T-cell (primary cell): ENCODE measurements around the gene MAMDC4. TPM values are rescaled to one million over a fixed set of nuclear protein-coding genes. Genes with fewer than 3 reads are reported as not detected.

ENCODE experiments used
- ATAC-seq, 4 experiments: fragments of 200-7000 bp in 3 of 4; fragments of 150-1000 bp in 1 of 4; cut with Tn5 transposase; replicated peaks in 1 of 4; 1 replicate in 3 of 4; 2 replicates in 1 of 4; pipeline ENCODE4 v1.10.0; 2021; ENCODE audit warnings: moderate library complexity in 3 of 4, mild to moderate bottlenecking in 2 of 4, moderate number of reproducible peaks in 1 of 4
- CTCF ChIA-PET, 2 donors: fragments of 300-600 bp; sonication (Branson Sonifier 250); formaldehyde crosslinking; loops; one replicate each; lab custom pipeline; 2022; ENCODE audit warnings: antibody characterized with exemption in 2 of 2; lab: Charles Lee
- POLR2A ChIA-PET, 2 donors: fragments of 300-600 bp; sonication (Branson Sonifier 250); formaldehyde crosslinking; loops; one replicate each; lab custom pipeline; 2022; ENCODE audit warnings: antibody characterized with exemption in 2 of 2; lab: Charles Lee
- DNase-seq, 35 experiments: peaks; one replicate each; pipeline versions ENCODE4 v3.0.0 to v3.0.0-alpha.2; 2013 to 2023
- H3K27ac ChIP-seq: one replicate; pipeline ENCODE4 v1.5.1; 2013; ENCODE audit warnings: low read length
- H3K27me3 ChIP-seq, 2 experiments: replicated peaks in 1 of 2; 1 replicate in 1 of 2; 2 replicates in 1 of 2; pipeline versions ENCODE4 v1.6.1 to v1.7.0; 2013; ENCODE audit warnings: low read length in 1 of 2, mixed read lengths in 1 of 2; ENCODE audit not compliant: control insufficient read depth in 2 of 2, insufficient read depth in 2 of 2; ENCODE audit errors: extremely low read depth in 1 of 2
- H3K36me3 ChIP-seq, 2 donors: 1 replicate in 1 of 2; 2 replicates in 1 of 2; pipeline versions ENCODE4 v1.6.1 to v1.7.0; 2013; ENCODE audit warnings: low read length in 1 of 2; ENCODE audit not compliant: control insufficient read depth in 2 of 2, insufficient read depth in 1 of 2; ENCODE audit errors: extremely low read depth in 1 of 2
- H3K4me1 ChIP-seq, 2 experiments: 1 replicate in 1 of 2; 2 replicates in 1 of 2; pipeline versions ENCODE4 v1.6.1 to v1.7.0; 2013; ENCODE audit warnings: low read length in 2 of 2, mixed read lengths in 1 of 2; ENCODE audit not compliant: insufficient read depth in 2 of 2, control insufficient read depth in 1 of 2; ENCODE audit errors: extremely low read depth in 1 of 2
- H3K4me3 ChIP-seq, 2 donors: 1 replicate in 1 of 2; 2 replicates in 1 of 2; pipeline versions ENCODE4 v1.5.1 to v1.7.0; 2013; ENCODE audit warnings: mild to moderate bottlenecking in 2 of 2, low read length in 1 of 2, moderate library complexity in 1 of 2; ENCODE audit not compliant: control insufficient read depth in 1 of 2; ENCODE audit errors: extremely low read depth in 1 of 2
- H3K9me3 ChIP-seq: 2 replicates; pipeline ENCODE4 v1.7.0; 2013
- H3K27ac Mint-ChIP-seq, 2 donors: one replicate each; pipeline ENCODE4 v1.8.0; 2020 to 2021; ENCODE audit warnings: mild to moderate bottlenecking in 2 of 2, mixed read lengths in 2 of 2
- H3K27me3 Mint-ChIP-seq, 2 donors: one replicate each; pipeline ENCODE4 v1.8.0; 2021 to 2022; ENCODE audit warnings: mixed read lengths in 2 of 2
- H3K36me3 Mint-ChIP-seq: one replicate; pipeline ENCODE4 v1.8.0; 2021; ENCODE audit warnings: mixed read lengths
- H3K4me1 Mint-ChIP-seq, 3 donors: one replicate each; pipeline ENCODE4 v1.8.0; 2020 to 2022; ENCODE audit warnings: mixed read lengths in 3 of 3, mild to moderate bottlenecking in 1 of 3
- H3K4me3 Mint-ChIP-seq, 3 donors: one replicate each; pipeline ENCODE4 v1.8.0; 2020 to 2022; ENCODE audit warnings: mild to moderate bottlenecking in 3 of 3, mixed read lengths in 3 of 3, moderate library complexity in 3 of 3
- H3K9me3 Mint-ChIP-seq, 3 donors: one replicate each; pipeline ENCODE4 v1.8.0; 2020 to 2022; ENCODE audit warnings: mixed read lengths in 3 of 3
- WGBS: methylation state at CpG from one replicate; pipeline ENCODE4 v1.1.5; 2013; ENCODE audit warnings: missing lambda C conversion rate; ENCODE audit not compliant: insufficient coverage; 5-methylcytosine and 5-hydroxymethylcytosine counted together
- total RNA-seq, 35 experiments: library from RNA in 6 of 35; stranded (reverse) in 6 of 35; fragments of 120-200 nt in 1 of 35; gene quantifications; one replicate each; pipeline versions ENCODE4 v1.2.1 to v1.2.4 and lab custom pipeline; 2013 to 2026

Gene MAMDC4
- total RNA-seq, 5 donors from 2014 or later (not counting 1 experiment from before 2014, with no cell fraction given) = 3.0 to 10.7 (median 7.1) TPM

GRCh38 chr9:136858452-136858843 is 6.3 kb downstream of the MAMDC4 start:
- H3K4me3 ChIP-seq = no peak overlapping the region
- ChIA-PET POLR2A (no interaction called here), CTCF (no interaction called here)
- Mint-ChIP-seq H3K4me3 (no peak overlapping the region), H3K27ac (no peak overlapping the region), H3K4me1 (peaks cover 0 to 2% (median 0%) of the 10 kb centered on the region in 3 donors), H3K9me3 (no peaks in the 10 kb centered on the region), H3K36me3 (peaks cover 3% of the 10 kb centered on the region), H3K27me3 (no peaks in the 10 kb centered on the region)
- H3K27ac ChIP-seq = no peak overlapping the region
- 92% methylated on average over 10 of the region's 15 CpGs for WGBS
- H3K27me3 ChIP-seq = no peaks in the 10 kb centered on the region
- DNase-seq (peak in 1 of 35 experiments; percentile 23), ATAC-seq (no peak)
- no peaks in the 10 kb centered on the region for H3K9me3 ChIP-seq
- peaks cover 20 to 26% of the 10 kb centered on the region in 2 donors for H3K36me3 ChIP-seq
- peaks cover 0 to 2% of the 10 kb centered on the region in 2 experiments for H3K4me1 ChIP-seq

GRCh38 chr9:136858844-136859757 is 7.0 kb downstream of the MAMDC4 start:
- Histone ChIP-seq H3K27ac (no peak overlapping the region), H3K36me3 (peaks cover 20 to 30% of the 10 kb centered on the region in 2 donors), H3K4me3 (no peak overlapping the region), H3K4me1 (peaks cover 0 to 7% of the 10 kb centered on the region in 2 experiments), H3K9me3 (no peaks in the 10 kb centered on the region), H3K27me3 (no peaks in the 10 kb centered on the region)
- Mint-ChIP-seq H3K4me1 (peaks cover 4 to 7% (median 4%) of the 10 kb centered on the region in 3 donors), H3K4me3 (no peak overlapping the region), H3K27me3 (no peaks in the 10 kb centered on the region), H3K27ac (no peak overlapping the region), H3K36me3 (peaks cover 6% of the 10 kb centered on the region), H3K9me3 (no peaks in the 10 kb centered on the region)
- CTCF ChIA-PET = no interaction called here
- POLR2A ChIA-PET = no interaction called here
- ATAC-seq (no peak), DNase-seq (no peak)
- 90% methylated on average over 20 of the region's 20 CpGs for WGBS

DNA sequence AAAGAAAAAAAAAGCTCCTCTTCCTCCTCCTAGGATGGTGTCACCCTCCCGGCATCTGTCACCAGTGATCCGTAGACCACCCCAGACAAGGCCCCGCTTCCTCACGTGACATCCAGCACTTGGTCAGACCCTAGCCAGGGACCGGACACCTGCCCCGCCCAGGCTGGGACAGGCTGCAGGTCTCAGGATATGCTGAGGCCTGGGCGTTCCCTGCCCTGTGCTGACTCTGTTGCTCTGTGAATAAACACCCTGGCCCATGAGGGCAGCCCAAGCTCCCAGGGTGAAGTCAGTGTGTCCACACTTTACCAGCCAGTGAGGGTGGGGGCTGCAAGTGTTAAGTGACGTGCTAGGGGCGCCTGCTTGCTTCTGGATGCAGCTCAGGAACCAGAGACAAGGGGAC is 8.4 kb downstream of the MAMDC4 start:
- peaks cover 13 to 19% (median 15%) of the 10 kb centered on the region in 3 donors for H3K4me1 Mint-ChIP-seq
- H3K9me3 Mint-ChIP-seq = no peaks in the 10 kb centered on the region
- DNase-seq (no peak), ATAC-seq (no peak)
- Histone ChIP-seq H3K27ac (no peak overlapping the region), H3K36me3 (peaks cover 20 to 30% of the 10 kb centered on the region in 2 donors), H3K4me1 (peaks cover 4 to 20% of the 10 kb centered on the region in 2 experiments), H3K27me3 (no peaks in the 10 kb centered on the region), H3K9me3 (no peaks in the 10 kb centered on the region), H3K4me3 (no peak overlapping the region)
- no peak overlapping the region for H3K4me3 Mint-ChIP-seq
- no peaks in the 10 kb centered on the region for H3K27me3 Mint-ChIP-seq
- ChIA-PET CTCF (no interaction called here), POLR2A (no interaction called here)
- no peak overlapping the region for H3K27ac Mint-ChIP-seq
- peaks cover 6% of the 10 kb centered on the region for H3K36me3 Mint-ChIP-seq
- WGBS = 93% methylated on average over 4 of the region's 9 CpGs

- peaks cover 20 to 30% of the 10 kb centered on the region in 2 donors for H3K36me3 ChIP-seq
- H3K27ac Mint-ChIP-seq = no peak overlapping the region
- H3K27ac ChIP-seq = no peak overlapping the region
- no peaks in the 10 kb centered on the region for H3K27me3 ChIP-seq
- no peak overlapping the region for H3K4me3 Mint-ChIP-seq
- ChIA-PET CTCF (no interaction called here), POLR2A (no interaction called here)
- peaks cover 6% of the 10 kb centered on the region for H3K36me3 Mint-ChIP-seq
- DNase-seq (no peak), ATAC-seq (no peak)
- H3K4me1 Mint-ChIP-seq = peaks cover 14 to 20% (median 15%) of the 10 kb centered on the region in 3 donors
- 95% methylated on average over 21 of the region's 22 CpGs for WGBS
- H3K4me3 ChIP-seq = no peak overlapping the region
- H3K9me3 Mint-ChIP-seq = no peaks in the 10 kb centered on the region
- peaks cover 4 to 22% of the 10 kb centered on the region in 2 experiments for H3K4me1 ChIP-seq
- no peaks in the 10 kb centered on the region for H3K9me3 ChIP-seq
- H3K27me3 Mint-ChIP-seq = no peaks in the 10 kb centered on the region
Measured at GRCh38 chr9:136860933-136861873, 9.1 kb downstream of the MAMDC4 start.

DNA sequence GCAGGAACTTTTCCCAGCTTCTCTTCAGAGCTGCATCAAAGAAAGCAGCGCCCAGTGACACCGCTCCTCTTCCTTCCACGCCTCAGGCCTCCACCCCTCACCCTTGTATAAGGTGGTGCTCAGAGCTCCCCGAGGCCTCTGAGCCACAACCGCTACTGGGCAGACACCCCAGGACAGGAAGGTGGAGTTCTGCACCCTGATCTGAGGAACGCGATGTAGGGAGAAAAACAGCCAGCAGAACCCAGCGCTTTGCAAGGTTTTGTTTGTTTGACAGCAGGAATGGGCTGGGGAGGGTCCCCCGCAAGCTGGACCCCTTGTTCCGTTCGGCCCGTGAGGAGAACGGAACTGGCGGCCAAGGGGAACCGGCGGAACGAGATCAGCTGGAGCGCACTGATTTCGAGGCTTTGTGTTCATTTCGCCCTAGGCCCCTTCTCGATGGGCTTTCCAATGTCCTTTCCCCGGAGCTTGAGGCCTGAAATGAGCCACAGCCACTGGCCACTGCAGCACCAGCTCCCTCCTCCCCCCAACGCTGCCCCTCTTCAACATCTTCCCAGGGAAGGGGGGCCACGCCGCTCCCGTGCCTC is 9.8 kb downstream of the MAMDC4 start:
- Mint-ChIP-seq H3K27me3 (no peaks in the 10 kb centered on the region), H3K27ac (no peak overlapping the region), H3K4me3 (no peak overlapping the region), H3K9me3 (no peaks in the 10 kb centered on the region), H3K4me1 (peaks cover 14 to 20% (median 15%) of the 10 kb centered on the region in 3 donors), H3K36me3 (peaks cover 6% of the 10 kb centered on the region)
- Histone ChIP-seq H3K27me3 (no peaks in the 10 kb centered on the region), H3K4me1 (peaks cover 4 to 26% of the 10 kb centered on the region in 2 experiments), H3K9me3 (no peaks in the 10 kb centered on the region), H3K4me3 (no peak overlapping the region), H3K27ac (no peak overlapping the region), H3K36me3 (peaks cover 20 to 30% of the 10 kb centered on the region in 2 donors)
- WGBS = 95% methylated on average over 20 of the region's 26 CpGs
- DNase-seq (no peak), ATAC-seq (no peak)
- CTCF ChIA-PET = no interaction called here
- POLR2A ChIA-PET = no interaction called here
